Activated CD8-positive, alpha-beta memory T cell treated with anti-CD3 and anti-CD28 coated beads for 1 hour (primary cell): ENCODE data around the gene FDXR.

ENCODE experiments used
- DNase-seq, 2 donors: peaks; one replicate each; pipeline ENCODE4 v3.0.0-alpha.2; 2020; ENCODE audit warnings: low read depth in 1 of 2; ENCODE audit errors: extremely low read depth in 1 of 2

FDXR gene

GRCh38 chr17:74900208-74900607, 27.4 kb upstream of the FDXR start:
- no peak for DNase-seq

- DNase-seq = no peak
These were observed 25.7 kb upstream of the FDXR start for GRCh38 chr17:74898376-74898946.

GRCh38 chr17:74893936-74894671, 21.3 kb upstream of the FDXR start:
- DNase-seq = no peak

GRCh38 chr17:74892974-74893911, 20.4 kb upstream of the FDXR start, which contains the start of gene FADS6:
Gene FADS6, minus strand, starts transcription at chr17:74893633. Its CDS starts 38 bp downstream, at chr17:74893595.
- no peak for DNase-seq

GRCh38 chr17:74892013-74892841, 19.4 kb upstream of the FDXR start:
- no peak for DNase-seq

GRCh38 chr17:74890554-74890953, 17.8 kb upstream of the FDXR start:
- no peak for DNase-seq

- no peak for DNase-seq
These were observed 15.7 kb upstream of the FDXR start for GRCh38 chr17:74888469-74888868.

- DNase-seq = no peak
These were observed 10.5 kb upstream of the FDXR start for GRCh38 chr17:74883241-74883745.

GRCh38 chr17:74882517-74883240, 9.9 kb upstream of the FDXR start:
- no peak for DNase-seq

GRCh38 chr17:74881073-74881472, 8.3 kb upstream of the FDXR start:
- no peak for DNase-seq

GRCh38 chr17:74879308-74879707, 6.5 kb upstream of the FDXR start:
- DNase-seq = no peak

GRCh38 chr17:74878658-74879057, 5.9 kb upstream of the FDXR start:
- DNase-seq = no peak

GRCh38 chr17:74877592-74878548, 5.1 kb upstream of the FDXR start:
- no peak for DNase-seq

GRCh38 chr17:74875977-74876593, 3.3 kb upstream of the FDXR start:
- no peak for DNase-seq

- no peak for DNase-seq
These were observed 2.6 kb upstream of the FDXR start for GRCh38 chr17:74875155-74875976.

- DNase-seq = no peak
These were observed 1.8 kb upstream of the FDXR start for GRCh38 chr17:74874615-74875037.

- DNase-seq = no peak
These were observed 1.2 kb upstream of the FDXR start for GRCh38 chr17:74873874-74874614.
